Measurements from ENCODE around the gene GATAD2A.

DNA sequence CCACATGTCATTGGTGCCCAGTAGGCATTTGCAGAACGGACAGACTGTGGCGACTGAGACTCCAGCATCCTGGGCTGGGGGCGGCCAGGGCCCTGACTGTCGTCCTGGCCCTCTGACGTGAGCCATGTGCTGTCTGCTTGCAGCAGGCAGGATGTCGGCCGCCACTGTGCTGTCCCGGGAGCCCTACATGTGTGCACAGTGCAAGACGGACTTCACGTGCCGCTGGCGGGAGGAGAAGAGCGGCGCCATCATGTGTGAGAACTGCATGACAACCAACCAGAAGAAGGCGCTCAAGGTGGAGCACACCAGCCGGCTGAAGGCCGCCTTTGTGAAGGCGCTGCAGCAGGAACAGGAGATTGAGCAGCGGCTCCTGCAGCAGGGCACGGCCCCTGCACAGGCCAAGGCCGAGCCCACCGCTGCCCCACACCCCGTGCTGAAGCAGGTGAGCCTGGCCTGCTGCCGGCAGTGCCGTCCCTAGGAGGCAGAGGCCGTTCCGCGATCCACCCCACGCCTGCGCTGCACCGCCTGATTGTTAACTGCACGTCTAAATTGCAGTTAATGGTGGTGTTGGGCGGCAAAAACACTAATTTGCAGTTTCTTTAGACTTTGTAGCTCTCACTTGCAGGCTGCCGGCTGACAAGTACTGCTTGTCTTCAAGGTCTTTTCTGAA, 95.6 kb downstream of the GATAD2A start:
- no peak for TF ChIP-seq CTCF (conservative IDR thresholded peaks at IDR 0.05; ENCODE audit: low read length)
- no peak for TF ChIP-seq EZH2phosphoT487 (IDR thresholded peaks at IDR 0.05; ENCODE audit: borderline replicate concordance)

Measured in Loucy (cell line).